ENCODE results near the gene DEGS1. TPM values are rescaled to one million over a fixed set of nuclear protein-coding genes. Genes with fewer than 3 reads are reported as not detected.

Gene DEGS1
- total RNA-seq, 1 experiment from 2014 or later, result 59.8 TPM

DNA sequence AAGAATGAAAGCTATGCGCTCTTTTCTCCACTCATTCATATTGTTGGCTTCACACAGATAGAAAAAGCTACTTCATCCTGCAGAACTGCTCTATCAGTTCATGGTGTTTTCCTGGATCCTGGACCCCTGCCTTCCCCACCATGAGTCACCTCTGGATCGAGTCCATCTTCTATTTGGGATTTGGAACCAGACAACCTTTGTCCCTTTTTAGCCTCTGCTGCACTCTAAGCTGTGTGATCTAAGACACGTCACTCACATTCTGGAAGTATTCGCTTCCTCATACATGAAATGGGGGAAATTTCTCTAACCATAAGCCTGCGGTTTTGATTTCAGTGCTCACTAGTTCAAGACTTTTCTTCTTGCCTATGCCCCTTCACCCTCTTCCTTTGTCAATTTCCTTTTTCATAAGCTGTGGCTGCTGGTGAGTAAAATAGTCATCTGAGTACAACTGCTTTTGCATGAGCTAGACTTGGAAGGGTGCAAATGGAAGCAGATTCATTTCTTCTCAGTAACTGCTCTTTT, 14.1 kb upstream of the DEGS1 start:
- peak overlapping the region; percentile 7 for H3K9ac ChIP-seq (ENCODE audit: extremely low read depth, insufficient read length, low read length)
- H2BK12ac ChIP-seq (ENCODE audit: insufficient read length, low read depth, low read length), result no peak overlapping the region
- H3K4me1 ChIP-seq (ENCODE audit: insufficient read depth, low read length), result peaks cover 6% of the 10 kb centered on the region
- H3K14ac ChIP-seq (ENCODE audit: insufficient read depth, low read length), result no peak overlapping the region
- peak overlapping the region; percentile 28; the same call in 1 of the 2 replicates for H2BK15ac ChIP-seq (ENCODE audit: low read depth, low read length)
- peaks cover 3 to 14% (median 4%) of the 10 kb centered on the region in 3 experiments; a peak in 5 of 7 replicates for H3K36me3 Mint-ChIP-seq (ENCODE audit: insufficient read depth in 1 of 3, low read depth in 3 of 3)
- no peak for TF ChIP-seq CTCF (conservative IDR thresholded peaks at IDR 0.05)
- no peak overlapping the region for H3K4ac ChIP-seq (ENCODE audit: low read depth, low read length)
- H3K79me2 ChIP-seq (ENCODE audit: insufficient read depth, low read length), result no peaks in the 10 kb centered on the region
- H4K5ac ChIP-seq (ENCODE audit: insufficient read length, low read depth, low read length), result no peak overlapping the region
- no peak overlapping the region for H3K4me3 Mint-ChIP-seq
- H2BK120ac ChIP-seq (ENCODE audit: low read depth, low read length, poor library complexity, severe bottlenecking), result no peak overlapping the region
- WGBS (ENCODE audit: extremely low coverage, insufficient read length, low lambda C conversion rate), result no CpG with 5 or more reads among the region's 5 CpGs
- no peak overlapping the region for H3K4me2 ChIP-seq (ENCODE audit: insufficient read depth, insufficient read length, low read length)
- H4K91ac ChIP-seq (ENCODE audit: insufficient read length, low read depth, low read length), result no peak overlapping the region
- no peak for DNase-seq
- H3K27me3 Mint-ChIP-seq (ENCODE audit: low read depth), result peaks cover 2% of the 10 kb centered on the region; the same call in 1 of the 2 replicates
- H3K4me1 Mint-ChIP-seq, result peaks cover 28 to 31% of the 10 kb centered on the region in 2 experiments
- no peaks in the 10 kb centered on the region for H4K20me1 ChIP-seq (ENCODE audit: control insufficient read depth, insufficient read depth, insufficient read length)
- H3K56ac ChIP-seq (ENCODE audit: insufficient read length, low read depth, low read length), result no peak overlapping the region
- no peak overlapping the region for H3K18ac ChIP-seq (ENCODE audit: insufficient read length, low read depth, low read length)
- peak overlapping the region; percentile 16 for H2AFZ ChIP-seq (ENCODE audit: low read length)
- no peak overlapping the region for H2BK20ac ChIP-seq (ENCODE audit: low read depth, low read length, poor library complexity, severe bottlenecking)
- H2BK5ac ChIP-seq (ENCODE audit: insufficient read length, low read length), result no peak overlapping the region
- no peaks in the 10 kb centered on the region for H3K79me1 ChIP-seq (ENCODE audit: insufficient read depth, low read depth, low read length, poor library complexity, severe bottlenecking)
- no peak overlapping the region for H3K27ac ChIP-seq (ENCODE audit: insufficient read length, low read depth, low read length)
- no peak overlapping the region for H3K23ac ChIP-seq (ENCODE audit: insufficient read length, low read depth, low read length)
- H3K27ac Mint-ChIP-seq, result peak overlapping the region in 2 of 3 experiments; percentile 9 to 21; a peak in 3 of 7 replicates
- peaks cover 6 to 9% of the 10 kb centered on the region in 2 experiments for H3K9me3 Mint-ChIP-seq
- no peaks in the 10 kb centered on the region for H3K27me3 ChIP-seq (ENCODE audit: insufficient read depth, low read length)
- no peaks in the 10 kb centered on the region for H3K9me3 ChIP-seq (ENCODE audit: control insufficient read depth, low read depth, low read length)
- H2AK5ac ChIP-seq (ENCODE audit: insufficient read length, low read length), result no peak overlapping the region
- no peak overlapping the region for H4K8ac ChIP-seq (replicated peaks; ENCODE audit: insufficient read length, low read depth, low read length)
- H3K23me2 ChIP-seq (ENCODE audit: insufficient read length, low read depth, low read length, poor library complexity, severe bottlenecking), result no peaks in the 10 kb centered on the region
- H3T11ph ChIP-seq (ENCODE audit: low read length), result no peak overlapping the region
